Activated naive CD4-positive, alpha-beta T cell treated with Interleukin-2 at 50 U/mL for 16 hours (primary cell): Measurements from ENCODE around the gene AFAP1L2.

ENCODE experiments used
- DNase-seq: peaks from one replicate; pipeline ENCODE4 v3.0.0-alpha.2; 2020

Gene AFAP1L2

GRCh38 chr10:114389426-114389825 lies 14.9 kb downstream of the AFAP1L2 start:
- DNase-seq, result no peak

GRCh38 chr10:114388275-114388674 lies 16.0 kb downstream of the AFAP1L2 start:
- no peak for DNase-seq

GRCh38 chr10:114387784-114388183 lies 16.5 kb downstream of the AFAP1L2 start:
- DNase-seq, result no peak

GRCh38 chr10:114386452-114386851 lies 17.9 kb downstream of the AFAP1L2 start:
- no peak for DNase-seq

GRCh38 chr10:114385557-114385956 lies 18.7 kb downstream of the AFAP1L2 start:
- no peak for DNase-seq

GRCh38 chr10:114384601-114385000 lies 19.7 kb downstream of the AFAP1L2 start:
- no peak for DNase-seq

- no peak for DNase-seq
Observed at GRCh38 chr10:114384181-114384580, 20.1 kb downstream of the AFAP1L2 start.

- no peak for DNase-seq
Observed at GRCh38 chr10:114380797-114381196, 23.5 kb downstream of the AFAP1L2 start.

- no peak for DNase-seq
Observed at GRCh38 chr10:114380060-114380459, 24.2 kb downstream of the AFAP1L2 start.

- no peak for DNase-seq
Observed at GRCh38 chr10:114379631-114380041, 24.7 kb downstream of the AFAP1L2 start.

GRCh38 chr10:114376523-114376922 lies 27.8 kb downstream of the AFAP1L2 start:
- no peak for DNase-seq

GRCh38 chr10:114375047-114375446 lies 29.3 kb downstream of the AFAP1L2 start:
- no peak for DNase-seq

- DNase-seq, result no peak
Observed at GRCh38 chr10:114374053-114374791, 30.1 kb downstream of the AFAP1L2 start.

GRCh38 chr10:114373631-114374030 lies 30.7 kb downstream of the AFAP1L2 start:
- no peak for DNase-seq

GRCh38 chr10:114372995-114373394 lies 31.3 kb downstream of the AFAP1L2 start:
- no peak for DNase-seq

- no peak for DNase-seq
Observed at GRCh38 chr10:114372179-114372578, 32.1 kb downstream of the AFAP1L2 start.

GRCh38 chr10:114370966-114371365 lies 33.3 kb downstream of the AFAP1L2 start:
- no peak for DNase-seq

- DNase-seq, result no peak
Observed at GRCh38 chr10:114370199-114370598, 34.1 kb downstream of the AFAP1L2 start.

GRCh38 chr10:114368057-114368391 lies 36.3 kb downstream of the AFAP1L2 start:
- DNase-seq, result no peak

GRCh38 chr10:114367351-114368056 lies 36.8 kb downstream of the AFAP1L2 start:
- DNase-seq, result no peak

- DNase-seq, result no peak
Observed at GRCh38 chr10:114364726-114365125, 39.6 kb downstream of the AFAP1L2 start.

- no peak for DNase-seq
Observed at GRCh38 chr10:114363745-114364454, 40.4 kb downstream of the AFAP1L2 start.

GRCh38 chr10:114362826-114363355 lies 41.4 kb downstream of the AFAP1L2 start:
- no peak for DNase-seq

GRCh38 chr10:114359953-114360345 lies 44.4 kb downstream of the AFAP1L2 start:
- DNase-seq, result no peak
